ENCODE measurements around the gene CDKN2D.
A peak's percentile ranks its signal among the peaks of the same experiment; 100 is the strongest.
"Not testable (repeated sequence)": the region's sequence is repeated elsewhere in the genome, so short reads cannot be mapped to it uniquely, and the experiment has no call there.

Gene CDKN2D

DNA sequence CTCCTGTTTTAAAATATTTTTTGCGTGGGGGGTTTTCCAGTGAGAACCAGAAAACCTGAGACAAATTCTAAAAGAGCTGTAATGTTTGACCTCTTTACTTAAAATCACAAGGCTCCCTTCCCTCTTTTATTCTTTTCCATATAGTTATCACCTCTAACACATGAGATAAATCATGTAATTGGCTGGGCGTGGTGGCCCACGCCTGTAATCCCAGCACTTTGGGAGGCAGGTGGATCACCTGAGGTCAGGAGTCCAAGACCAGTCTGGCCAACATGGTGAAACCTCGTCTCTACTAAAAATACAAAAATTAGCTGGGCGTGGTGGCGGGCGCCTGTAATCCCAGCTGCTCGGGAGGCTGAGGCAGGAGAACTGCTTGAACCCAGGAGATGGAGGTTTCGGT lies 17.8 kb downstream of the CDKN2D start:
- not testable (repeated sequence) for DNase-seq

DNA sequence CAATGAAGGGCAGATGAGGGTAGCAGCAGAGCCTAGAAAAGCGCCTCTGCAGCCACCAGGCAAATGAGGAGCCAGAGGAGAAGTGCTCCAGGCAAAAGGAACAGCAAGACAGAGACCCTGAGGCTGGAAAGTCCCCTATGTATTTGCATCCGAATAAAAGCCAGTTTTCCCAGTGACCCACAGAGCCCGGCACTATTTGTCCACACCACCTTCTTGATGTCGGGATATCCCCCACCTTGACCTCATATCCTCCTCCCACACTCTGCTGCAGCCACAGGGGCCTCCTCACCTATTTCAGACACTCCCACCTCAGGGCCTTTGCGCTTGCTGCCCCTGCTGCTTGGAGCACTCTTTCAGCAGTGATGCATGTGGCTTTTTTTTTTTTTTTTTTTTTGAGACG lies 18.4 kb downstream of the CDKN2D start:
- DNase-seq = no peak

DNA sequence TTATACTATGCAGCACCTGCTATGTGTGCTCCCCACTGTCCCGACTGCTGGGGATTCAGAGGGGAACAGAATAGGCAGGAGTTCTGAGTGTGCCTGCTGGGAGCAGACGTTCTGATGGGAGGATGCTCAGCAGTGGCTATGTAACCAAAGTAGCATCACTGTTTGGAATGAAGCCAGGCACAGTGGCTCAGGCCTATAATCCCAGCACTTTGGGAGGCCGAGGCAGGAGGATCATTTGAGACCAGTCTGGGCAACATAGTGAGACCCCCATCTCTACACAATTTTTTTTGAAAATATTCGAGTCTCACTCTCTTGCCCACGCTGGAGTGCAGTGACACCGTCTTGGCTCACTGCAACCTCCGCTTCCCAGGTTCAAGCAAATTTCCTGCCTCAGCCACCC lies 19.0 kb downstream of the CDKN2D start:
- no peak for DNase-seq

DNA sequence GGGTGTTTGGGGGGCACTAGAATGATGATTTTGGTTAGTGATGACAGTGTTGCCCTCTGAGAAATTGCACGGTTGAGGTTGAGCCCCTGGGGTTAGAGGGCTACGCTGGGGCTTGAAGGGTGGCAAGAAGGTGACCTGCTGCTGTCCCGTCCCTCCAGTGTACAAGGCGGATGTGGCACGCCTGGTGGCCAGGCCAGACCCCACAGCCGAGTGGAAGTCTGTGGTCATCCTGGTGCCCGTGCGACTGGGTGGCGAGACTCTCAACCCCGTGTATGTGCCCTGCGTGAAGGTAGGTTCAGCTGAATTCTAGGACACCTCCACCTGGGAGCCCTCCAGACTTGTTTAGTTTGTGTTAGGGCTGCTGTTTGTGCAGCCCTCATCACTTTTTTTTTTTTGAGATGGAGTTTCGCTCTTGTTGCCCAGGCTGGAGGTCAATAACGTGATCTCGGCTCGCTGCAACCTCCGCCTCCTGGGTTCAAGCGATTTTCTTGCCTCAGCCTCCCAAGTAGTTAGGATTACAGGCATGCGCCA lies 20.0 kb downstream of the CDKN2D start:
- DNase-seq = no peak

DNA sequence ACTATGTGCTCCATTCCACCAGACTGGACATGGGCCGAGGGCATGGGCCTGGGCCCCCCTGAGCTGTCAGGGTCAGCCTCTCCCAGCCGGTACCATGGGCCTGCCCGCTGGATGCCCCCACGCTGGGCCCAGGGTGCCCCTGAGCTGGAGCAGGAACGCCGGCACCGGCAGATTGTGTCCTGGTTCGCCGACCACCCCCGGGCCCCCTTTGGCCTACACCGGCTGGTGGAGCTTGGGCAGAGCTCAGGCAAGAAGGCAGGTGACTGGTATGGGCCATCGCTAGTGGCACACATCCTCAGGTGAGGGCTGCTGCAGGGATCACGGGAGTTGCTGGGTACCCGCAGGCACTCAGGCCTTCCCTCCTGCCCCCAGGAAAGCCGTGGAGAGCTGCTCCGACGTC lies 22.0 kb downstream of the CDKN2D start:
- no peak for DNase-seq

DNA sequence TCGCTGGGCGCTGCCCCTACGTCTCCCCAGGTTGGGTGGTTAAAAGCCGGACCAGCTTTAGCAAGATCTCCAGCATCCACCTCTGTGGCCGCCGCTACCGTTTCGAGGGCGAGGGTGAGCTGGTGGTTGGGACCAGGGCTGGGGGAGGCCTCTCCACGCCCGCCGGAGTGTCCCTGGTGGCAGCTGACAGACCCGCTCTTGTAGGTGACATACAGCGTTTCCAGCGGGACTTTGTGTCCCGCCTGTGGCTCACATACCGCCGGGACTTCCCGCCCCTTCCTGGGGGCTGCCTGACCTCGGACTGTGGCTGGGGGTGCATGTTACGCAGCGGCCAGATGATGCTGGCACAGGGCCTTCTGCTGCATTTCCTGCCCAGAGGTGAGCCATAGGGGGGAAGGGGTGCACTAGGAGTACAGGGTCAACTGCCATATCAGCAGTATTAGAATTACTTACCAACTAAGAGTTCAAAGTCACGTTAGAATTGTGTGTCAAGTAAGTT lies 24.0 kb downstream of the CDKN2D start:
- DNase-seq = no peak

DNA sequence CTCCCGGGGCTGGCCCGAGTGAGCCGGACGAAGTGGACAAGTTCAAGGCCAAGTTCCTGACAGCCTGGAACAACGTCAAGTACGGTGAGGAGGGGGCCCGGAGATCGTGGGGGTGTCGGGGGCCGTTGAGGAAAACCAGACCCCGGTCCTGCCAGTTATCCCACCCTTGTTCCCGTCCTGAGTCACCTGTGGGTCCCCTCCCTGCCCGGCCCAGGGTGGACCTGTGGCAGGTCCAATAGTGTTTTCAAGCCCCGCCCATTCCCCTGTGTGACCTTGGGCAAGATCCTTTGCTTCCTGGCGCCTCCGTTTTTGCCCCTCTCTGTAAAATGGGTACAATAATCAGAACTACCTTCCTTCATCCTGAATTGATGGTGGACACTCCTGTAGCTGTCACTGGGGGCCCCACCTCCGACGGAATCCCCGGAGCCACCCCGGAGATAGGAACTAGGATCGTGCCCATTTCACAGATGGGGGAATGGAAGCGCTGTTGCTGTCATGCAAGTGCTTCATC lies 24.5 kb downstream of the CDKN2D start:
- DNase-seq = no peak

DNA sequence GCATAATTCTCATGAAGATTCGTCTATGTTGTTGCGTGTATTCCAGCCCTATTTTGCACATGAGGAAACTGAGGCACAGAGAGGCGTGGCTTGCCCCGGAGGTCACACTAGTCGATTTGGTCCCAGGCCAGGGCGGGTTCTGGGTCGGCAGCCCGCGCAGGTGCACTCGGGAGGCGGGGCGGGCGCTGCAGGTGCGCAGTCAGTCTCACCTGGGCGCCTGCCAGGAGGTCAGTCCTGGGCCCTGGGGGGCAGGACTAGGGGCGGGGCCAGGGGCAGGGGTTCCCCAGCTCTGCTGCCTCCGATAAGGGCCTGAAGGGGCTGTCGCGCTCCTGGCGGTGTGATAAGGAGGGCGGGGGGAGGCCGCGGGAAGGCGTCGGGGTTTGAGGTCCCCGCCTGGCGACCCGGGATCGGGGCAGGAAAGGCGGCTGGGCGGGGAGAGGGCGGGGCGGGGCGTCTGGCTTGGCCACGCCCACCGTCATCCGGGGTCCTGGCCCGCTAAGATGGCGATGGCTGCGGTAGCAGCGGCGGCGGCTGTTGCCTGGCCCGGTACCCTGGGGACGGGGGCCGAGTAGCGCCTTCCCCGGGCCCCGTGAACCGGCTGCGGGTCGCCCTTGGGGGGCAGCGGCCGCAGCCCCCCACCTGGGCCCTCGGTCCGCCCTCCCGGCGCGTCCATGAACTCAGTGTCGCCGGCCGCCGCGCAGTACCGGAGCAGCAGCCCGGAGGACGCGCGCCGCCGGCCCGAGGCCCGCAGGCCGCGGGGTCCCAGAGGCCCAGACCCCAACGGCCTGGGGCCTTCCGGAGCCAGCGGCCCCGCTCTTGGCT lies 25.1 kb downstream of the CDKN2D start, which contains the start of gene ATG4D:
TSS of gene ATG4D (plus strand) at position 485 of the 822 bp plus-strand sequence. CDS start at position 672, 187 bp downstream.
- peak; percentile 50 to 61 for DNase-seq

DNA sequence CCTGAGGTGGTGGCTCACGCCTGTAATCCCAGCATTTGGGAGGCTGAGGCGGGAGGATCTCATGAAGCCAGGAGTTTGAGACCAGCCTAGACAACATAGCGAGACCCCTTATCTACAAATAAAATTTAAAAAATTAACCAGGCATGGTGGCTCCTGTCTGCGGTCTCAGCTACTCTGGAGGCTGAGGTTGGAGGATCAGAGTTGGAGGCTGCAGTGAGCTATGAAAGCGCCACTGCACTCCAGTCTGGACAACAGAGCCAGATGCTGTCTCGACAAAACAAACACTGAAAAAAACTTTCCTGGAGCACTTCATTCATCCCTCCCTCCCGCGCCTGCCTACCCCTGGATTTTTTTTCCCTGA lies 25.7 kb downstream of the CDKN2D start:
- no peak for DNase-seq

DNA sequence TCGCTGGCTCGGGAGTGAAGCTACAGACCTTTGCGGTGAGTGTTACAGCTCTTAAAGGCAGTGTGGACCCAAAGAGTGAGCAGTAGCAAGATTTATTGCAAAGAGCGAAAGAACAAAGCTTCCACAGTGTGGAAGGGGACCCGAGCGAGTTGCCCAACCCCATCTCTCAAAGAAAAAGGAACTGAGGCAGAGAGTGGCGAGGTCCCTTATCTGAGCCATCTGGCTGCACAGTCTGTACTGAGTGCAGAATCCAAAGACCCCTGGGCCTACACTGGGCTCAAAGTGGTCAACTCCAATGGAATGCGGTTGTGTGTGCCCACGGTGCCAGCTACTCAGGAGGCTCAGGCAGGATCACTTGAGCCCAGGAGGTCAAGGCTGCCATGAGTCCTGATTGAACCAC lies 29.8 kb downstream of the CDKN2D start:
- not testable (repeated sequence) for DNase-seq

DNA sequence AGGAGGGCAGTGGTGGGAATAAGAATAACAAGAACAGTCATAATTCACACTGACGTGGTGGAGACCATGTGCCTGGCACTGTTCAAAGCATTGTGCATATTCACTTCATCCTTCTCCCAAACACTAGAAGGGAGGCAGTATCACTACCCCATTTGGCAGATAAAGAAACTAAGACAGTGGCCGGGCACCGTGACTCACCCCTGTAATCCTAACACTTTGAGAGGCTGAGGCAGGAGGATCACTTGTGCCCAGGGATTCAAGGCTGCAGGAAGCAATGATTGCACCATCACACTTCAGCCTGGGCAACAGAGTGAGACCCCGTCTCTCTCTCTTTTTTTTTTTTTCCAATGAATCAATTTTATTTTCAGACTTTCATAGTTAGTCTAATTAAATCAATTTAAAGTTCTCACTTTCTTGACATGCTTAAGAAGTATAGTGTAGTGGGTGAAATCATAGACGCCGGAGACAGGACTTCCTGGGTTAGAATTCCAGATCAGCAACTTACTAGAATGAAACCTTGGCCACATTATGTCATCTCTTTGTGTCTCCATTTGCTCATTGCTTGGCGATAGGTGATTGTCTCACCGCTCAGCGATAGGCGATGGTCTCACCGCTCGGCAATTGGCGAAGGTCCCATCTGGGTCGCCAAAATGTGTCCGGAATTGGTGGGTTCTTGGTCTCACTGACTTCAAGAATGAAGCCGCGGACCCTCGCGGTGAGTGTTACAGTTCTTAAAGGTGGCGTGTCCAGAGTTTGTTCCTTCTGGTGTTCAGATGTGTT lies 30.4 kb downstream of the CDKN2D start:
- no peak for DNase-seq

DNA sequence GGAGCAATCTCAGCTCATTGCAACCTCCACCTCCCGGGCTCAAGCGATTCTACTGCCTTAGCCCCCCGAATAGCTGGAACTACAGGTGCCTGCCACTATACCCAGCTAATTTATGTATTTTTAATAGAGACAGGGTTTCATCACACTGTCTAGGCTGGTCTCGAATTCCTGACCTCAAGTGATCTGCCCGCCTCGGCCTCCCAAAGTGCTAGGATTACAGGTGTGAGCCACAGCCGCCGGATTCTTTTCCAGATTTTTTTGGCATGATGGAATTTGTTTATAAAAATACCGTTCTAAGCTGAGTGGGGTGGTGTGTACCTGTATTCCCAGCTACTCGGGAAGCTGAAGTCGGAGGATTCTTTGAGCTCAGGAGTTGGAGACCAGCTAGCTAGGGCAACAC lies 31.1 kb downstream of the CDKN2D start:
- no peak for DNase-seq

DNA sequence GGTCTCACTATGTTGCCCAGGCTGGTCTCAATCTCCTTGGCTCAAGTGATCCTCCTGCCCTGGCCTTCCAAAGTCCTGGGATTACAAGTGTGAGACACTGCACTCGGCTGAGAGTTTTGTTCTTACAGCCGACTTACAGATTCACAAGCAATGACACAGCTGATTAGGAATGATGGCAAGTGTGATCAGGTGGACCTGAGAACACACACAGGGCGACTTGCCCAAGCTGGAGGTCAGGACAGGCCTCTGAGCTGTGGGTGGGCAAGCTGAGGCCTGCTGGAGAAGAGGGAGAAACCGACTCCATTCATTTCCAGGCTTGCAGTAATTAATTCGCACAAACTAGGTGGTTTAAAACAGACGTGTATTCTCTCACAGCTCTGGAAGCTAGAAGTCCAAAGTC lies 33.2 kb downstream of the CDKN2D start:
- DNase-seq = no peak

DNA sequence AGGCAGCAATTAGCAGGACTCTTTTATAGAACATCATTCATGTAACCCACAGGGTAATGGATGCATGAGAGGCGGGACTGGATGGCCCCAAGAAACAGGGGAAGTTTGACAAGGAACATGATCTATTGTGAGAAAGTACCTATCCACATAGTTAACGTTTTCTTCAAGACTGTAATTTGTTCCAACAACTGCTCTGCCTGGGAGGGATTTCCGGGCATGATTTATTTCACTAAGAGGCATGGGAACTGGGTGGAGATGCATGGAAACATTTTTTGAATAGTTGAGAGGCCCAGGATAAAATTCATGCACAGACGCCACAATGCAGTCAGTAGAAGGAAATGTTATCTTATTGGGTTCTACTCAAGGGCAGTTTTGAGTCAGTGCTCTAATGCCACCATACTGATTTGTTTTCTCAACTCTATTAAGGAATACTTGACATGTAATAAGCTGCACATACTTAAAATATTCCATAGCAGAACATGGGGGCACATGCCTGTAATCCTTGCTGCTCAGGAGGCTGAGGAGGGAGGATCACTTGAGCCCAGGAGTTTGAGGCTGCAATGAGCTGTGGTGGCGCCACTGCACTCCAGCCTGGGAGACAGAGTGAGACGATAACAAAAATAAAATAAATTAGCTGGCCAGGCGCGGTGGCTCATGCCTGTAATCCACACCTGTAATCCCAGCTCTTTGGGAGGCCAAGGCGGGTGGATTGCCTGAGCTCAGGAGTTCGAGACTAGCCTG lies 35.0 kb downstream of the CDKN2D start:
- no peak for DNase-seq

DNA sequence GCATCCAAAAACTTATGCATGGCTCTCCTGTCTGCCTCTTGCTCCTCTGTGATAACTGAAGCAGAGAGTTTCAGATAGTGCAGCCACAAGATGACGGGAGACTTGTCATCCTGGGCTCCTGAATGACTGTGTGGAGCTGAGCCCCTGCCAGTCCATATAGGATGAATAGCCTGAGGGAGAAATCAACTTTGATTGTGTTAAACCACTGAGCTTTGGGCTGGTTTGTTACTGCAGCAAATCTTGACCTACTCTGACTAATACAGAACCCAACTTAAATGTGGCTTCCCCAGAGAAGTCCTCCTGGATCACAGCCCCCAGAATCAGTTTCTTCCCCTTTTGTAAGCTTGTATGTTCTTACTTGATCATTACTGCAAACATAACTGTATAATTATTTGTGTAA lies 36.3 kb downstream of the CDKN2D start:
- DNase-seq = no peak

DNA sequence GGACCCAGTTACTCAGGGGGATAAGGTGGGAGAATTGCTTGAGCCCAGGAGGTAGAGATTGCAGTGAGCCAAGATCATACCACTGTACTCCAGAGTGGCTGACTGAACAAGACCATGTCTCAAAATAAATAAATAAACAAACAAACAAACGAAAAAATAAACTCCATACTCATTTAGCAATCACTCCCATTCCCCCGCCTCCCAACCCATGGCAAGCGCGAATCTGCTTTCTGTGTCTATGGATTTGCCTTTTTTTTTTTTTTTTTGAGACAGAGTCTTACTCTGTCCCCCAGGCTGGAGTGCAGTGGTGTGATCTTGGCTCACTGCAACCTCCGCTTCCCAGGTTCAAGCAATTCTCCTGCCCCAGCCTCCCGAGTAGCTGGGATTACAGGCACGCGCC lies 41.9 kb downstream of the CDKN2D start:
- not testable (repeated sequence) for DNase-seq

DNA sequence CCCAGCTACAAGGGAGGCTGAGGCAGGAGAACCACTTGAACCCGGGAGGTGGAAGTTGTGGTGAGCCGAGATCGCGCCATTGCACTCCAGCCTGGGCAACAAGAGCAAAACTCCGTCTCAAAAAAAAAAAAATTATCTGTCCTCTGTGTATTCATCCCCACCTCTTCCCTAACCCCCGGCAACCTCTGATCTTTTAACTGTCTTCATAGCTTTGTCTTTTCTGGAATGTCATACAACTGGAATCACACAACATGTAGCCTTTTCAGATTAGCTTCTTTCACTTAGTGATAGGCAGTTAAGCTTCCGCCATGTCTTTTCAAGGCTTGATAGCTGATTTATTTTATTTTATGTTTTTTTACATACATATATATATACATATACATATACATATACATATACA lies 43.1 kb downstream of the CDKN2D start:
- no peak for DNase-seq

DNA sequence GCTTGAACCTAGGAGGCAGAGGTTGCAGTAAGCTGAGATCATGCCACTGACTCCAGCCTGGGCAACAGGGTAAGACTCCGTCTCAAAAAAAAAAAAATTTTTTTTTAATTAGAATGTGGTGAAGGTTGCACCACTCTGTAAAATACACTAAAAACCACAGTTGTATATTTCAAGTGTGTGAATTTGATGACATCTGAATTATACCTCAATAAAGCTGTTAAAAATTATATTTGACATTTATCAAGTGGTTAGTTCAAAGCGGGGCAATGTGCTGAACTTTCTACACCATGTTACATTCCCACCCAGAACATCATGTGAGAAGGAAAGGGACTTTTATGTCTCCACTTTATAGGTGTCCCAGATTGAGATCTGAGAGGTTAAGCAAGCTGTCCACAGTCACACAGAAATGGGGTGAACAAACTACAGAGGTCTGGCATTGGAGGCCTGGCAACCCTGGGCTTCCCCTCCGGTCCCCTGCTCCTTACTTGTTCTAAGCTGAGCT lies 45.6 kb downstream of the CDKN2D start:
- DNase-seq = no peak

DNA sequence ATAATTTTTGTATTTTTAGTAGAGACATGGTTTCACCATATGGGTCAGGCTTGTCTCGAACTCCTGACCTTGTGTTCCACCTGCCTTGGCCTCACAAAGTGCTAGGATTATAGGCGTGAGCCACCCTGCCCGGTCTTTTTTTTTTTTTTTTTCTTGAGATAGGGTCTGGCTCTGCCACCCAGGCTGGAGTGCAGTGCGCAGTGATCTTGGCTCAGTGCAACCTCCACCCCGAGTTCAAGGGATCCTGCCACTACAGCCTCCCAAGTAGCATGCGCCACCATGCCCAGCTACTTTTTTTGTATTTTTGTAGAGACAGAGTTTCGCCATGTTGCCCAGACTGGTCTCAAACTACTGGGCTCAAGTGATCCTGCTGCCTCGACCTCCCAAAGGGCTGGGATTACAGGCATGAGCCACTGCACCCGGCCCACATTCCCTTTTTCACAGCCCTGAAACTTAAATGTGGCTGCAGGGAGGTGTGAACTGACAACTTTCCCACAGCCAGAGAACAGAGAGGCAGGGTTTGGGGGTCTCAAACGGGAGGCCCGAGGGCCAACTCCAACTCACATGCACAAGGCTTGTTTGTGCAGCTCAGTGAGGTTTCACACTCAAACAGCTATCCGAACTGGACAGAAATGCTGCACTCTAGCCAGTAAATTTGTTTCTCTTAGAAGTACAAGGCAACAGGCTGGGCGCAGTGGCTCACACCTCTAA lies 47.2 kb downstream of the CDKN2D start:
- no peak for DNase-seq

DNA sequence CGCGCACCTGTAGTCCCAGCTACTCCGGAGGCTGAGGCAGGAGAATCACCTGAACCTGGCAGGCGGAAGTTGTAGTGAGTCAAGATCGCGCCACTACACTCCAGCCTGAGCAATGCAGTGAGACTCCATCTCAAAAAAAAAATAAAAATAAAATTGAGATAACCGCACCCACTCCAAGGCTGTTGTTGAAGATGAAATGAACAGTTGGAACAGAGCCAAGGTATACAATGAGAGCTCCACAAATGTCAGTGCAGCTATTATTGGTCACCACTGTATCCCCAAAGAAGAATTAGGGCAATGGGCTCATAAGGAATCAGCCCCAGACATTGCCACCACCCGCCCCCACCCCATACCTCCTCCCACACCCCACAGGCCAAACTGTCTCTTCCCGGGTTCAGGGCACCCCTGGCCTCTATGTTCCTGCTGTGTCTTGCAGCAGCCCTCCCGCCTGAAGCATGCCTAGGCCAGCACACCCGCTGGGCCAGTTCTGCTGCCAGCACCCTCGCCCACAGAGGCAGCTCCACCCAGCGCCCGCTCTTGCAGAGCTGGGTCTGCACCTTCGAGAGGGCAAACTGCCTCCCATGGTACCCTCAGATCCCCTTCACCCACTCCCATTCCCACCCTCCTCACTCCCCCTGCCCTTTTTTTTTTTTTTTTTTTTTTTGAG lies 48.0 kb downstream of the CDKN2D start:
- DNase-seq = no peak

DNA sequence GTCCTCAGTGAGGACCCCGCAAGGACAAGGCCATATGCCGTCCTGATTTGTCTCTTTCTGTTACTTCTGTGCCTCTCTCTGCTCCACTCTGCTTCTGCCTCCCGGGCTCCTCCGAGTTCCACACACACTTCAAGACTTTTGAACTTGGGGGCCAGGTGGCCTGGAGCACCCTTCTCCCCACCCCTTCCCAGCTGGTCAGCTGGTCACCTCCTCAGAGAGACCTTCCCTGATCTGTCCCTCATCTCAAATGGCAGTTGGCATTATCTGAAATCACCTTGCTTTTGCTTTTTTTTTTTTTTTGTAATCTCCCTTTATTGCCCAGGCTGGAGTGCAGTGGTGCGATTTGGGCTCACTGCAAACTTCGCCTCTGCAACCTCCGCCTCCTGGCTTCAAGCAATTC lies 49.4 kb downstream of the CDKN2D start:
- DNase-seq = no peak

Data from NCI-H1930 (cell line).